ENCODE measurements around the gene ERI3.

Gene ERI3

DNA sequence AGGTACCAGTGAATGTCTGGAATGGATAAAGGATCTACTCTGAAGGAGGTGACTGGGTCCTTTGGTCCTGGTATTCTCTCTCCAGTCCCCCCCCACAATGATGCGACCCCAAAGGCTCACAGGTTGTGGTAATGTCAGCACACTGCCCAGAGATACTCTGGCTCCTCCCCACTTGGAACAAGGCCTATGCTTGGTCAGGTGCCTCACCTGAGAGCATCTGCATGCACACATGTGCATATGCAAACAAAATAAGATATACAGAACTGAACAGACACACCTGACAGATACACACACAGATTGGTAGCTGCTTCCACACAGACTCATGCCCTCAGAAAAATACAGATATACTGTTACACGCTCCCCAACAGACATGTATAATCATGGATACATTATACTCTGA lies 108.3 kb downstream of the ERI3 start:
- H3K27me3 Mint-ChIP-seq (ENCODE audit: low read depth, poor library complexity), result peaks cover 18% of the 10 kb centered on the region
- H3K9me3 Mint-ChIP-seq, result no peaks in the 10 kb centered on the region
- peaks cover 51% of the 10 kb centered on the region for H3K4me1 Mint-ChIP-seq
- peaks cover 25% of the 10 kb centered on the region for H3K36me3 Mint-ChIP-seq (ENCODE audit: low read depth)
- TF ChIP-seq, protein P1, sequence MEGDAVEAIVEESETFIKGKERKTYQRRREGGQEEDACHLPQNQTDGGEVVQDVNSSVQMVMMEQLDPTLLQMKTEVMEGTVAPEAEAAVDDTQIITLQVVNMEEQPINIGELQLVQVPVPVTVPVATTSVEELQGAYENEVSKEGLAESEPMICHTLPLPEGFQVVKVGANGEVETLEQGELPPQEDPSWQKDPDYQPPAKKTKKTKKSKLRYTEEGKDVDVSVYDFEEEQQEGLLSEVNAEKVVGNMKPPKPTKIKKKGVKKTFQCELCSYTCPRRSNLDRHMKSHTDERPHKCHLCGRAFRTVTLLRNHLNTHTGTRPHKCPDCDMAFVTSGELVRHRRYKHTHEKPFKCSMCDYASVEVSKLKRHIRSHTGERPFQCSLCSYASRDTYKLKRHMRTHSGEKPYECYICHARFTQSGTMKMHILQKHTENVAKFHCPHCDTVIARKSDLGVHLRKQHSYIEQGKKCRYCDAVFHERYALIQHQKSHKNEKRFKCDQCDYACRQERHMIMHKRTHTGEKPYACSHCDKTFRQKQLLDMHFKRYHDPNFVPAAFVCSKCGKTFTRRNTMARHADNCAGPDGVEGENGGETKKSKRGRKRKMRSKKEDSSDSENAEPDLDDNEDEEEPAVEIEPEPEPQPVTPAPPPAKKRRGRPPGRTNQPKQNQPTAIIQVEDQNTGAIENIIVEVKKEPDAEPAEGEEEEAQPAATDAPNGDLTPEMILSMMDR (IDR thresholded peaks at IDR 0.05), result no peak
- no peak overlapping the region for H3K4me3 Mint-ChIP-seq
- no peak overlapping the region for H3K27ac Mint-ChIP-seq
- no peak for DNase-seq

DNA sequence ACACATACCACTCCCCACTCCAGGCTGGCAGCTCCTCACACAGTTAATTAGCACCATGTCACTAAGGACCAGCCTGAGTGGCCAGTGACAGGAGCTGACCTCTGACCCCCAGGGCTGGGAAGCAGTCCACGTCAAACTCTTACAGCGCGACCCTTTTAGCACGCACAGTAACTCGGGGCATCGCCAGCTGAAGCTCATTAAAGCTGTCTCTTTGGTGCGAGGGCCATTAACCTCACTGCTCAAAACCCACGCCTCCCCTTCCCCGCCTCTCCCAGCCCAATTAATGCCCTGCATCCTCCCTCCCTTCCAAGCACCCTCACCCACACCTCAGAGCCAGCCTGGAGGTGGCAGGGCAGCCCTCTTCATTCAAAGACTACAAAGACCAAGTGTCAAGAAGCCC lies 110.1 kb downstream of the ERI3 start:
- TF ChIP-seq, protein P1 (IDR thresholded peaks at IDR 0.05), result no peak
- H3K27ac Mint-ChIP-seq, result peak overlapping the region; percentile 13
- H3K4me3 Mint-ChIP-seq, result no peak overlapping the region
- peaks cover 69% of the 10 kb centered on the region for H3K4me1 Mint-ChIP-seq
- H3K36me3 Mint-ChIP-seq (ENCODE audit: low read depth), result peaks cover 19% of the 10 kb centered on the region
- H3K9me3 Mint-ChIP-seq, result no peaks in the 10 kb centered on the region
- peaks cover 17% of the 10 kb centered on the region for H3K27me3 Mint-ChIP-seq (ENCODE audit: low read depth, poor library complexity)
- DNase-seq, result peak; percentile 61

DNA sequence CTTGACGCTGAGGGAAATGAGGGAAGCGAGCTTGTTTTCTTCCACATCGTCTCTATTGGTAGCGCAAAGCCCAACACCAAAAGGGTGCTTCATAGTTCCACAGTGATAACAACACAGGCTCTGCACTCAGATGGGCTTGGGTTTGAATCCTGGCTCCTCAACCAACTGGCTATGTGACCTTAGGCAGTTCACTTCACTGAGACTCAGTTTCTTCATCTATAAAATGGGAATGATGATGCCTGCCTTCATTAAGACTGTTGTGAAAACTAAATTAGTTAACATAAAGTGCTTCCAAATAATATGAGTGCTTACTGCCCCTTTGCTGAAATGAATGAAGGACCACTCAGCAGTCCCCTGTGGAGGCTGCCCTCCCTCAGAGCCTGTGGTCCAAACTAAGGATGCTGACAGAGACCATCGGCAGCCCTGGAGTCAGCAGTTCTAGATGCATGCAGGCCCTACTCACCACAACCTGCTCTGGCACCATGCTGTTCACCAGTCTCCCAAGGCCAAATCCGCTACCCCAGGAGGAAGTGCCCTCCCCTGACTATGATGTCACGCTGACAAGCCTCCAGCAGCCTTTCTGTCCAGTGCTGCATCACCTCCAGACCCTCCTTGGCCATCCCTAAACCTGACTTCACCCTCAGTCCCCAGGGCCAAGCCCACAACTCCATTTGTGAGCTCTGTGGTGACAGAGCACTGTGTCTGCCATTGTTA lies 111.1 kb downstream of the ERI3 start:
- TF ChIP-seq, protein P1 (IDR thresholded peaks at IDR 0.05), result no peak
- peaks cover 19% of the 10 kb centered on the region for H3K36me3 Mint-ChIP-seq (ENCODE audit: low read depth)
- H3K27me3 Mint-ChIP-seq (ENCODE audit: low read depth, poor library complexity), result peaks cover 20% of the 10 kb centered on the region
- no peak overlapping the region for H3K4me3 Mint-ChIP-seq
- H3K9me3 Mint-ChIP-seq, result no peaks in the 10 kb centered on the region
- H3K4me1 Mint-ChIP-seq, result peaks cover 74% of the 10 kb centered on the region
- no peak overlapping the region for H3K27ac Mint-ChIP-seq
- no peak for DNase-seq

DNA sequence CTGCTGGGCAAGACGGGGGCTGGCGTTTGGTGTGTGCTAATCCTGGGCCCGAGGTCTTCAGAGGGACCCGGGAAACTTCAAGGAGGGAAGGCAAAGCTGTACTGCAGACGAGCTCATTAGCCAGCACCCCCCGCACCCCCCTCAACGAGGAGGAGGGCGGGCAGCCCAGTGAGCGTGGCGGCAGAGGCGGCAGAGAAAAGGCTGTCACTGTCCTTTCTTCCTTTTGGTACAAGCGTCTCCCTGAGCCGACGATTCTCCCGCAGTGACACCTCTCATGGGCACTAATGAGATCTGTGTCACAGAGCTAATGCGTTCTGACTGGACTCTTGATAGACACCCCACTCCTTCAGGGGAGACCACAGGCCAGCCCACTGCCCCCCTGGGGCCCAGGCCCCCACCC lies 112.3 kb downstream of the ERI3 start:
- Mint-ChIP-seq H3K27ac (no peak overlapping the region), H3K4me1 (peaks cover 86% of the 10 kb centered on the region), H3K4me3 (no peak overlapping the region), H3K27me3 (ENCODE audit: low read depth, poor library complexity) (peaks cover 20% of the 10 kb centered on the region), H3K36me3 (ENCODE audit: low read depth) (peaks cover 13% of the 10 kb centered on the region), H3K9me3 (no peaks in the 10 kb centered on the region)
- no peak for DNase-seq
- TF ChIP-seq, protein P1 (IDR thresholded peaks at IDR 0.05), result no peak

DNA sequence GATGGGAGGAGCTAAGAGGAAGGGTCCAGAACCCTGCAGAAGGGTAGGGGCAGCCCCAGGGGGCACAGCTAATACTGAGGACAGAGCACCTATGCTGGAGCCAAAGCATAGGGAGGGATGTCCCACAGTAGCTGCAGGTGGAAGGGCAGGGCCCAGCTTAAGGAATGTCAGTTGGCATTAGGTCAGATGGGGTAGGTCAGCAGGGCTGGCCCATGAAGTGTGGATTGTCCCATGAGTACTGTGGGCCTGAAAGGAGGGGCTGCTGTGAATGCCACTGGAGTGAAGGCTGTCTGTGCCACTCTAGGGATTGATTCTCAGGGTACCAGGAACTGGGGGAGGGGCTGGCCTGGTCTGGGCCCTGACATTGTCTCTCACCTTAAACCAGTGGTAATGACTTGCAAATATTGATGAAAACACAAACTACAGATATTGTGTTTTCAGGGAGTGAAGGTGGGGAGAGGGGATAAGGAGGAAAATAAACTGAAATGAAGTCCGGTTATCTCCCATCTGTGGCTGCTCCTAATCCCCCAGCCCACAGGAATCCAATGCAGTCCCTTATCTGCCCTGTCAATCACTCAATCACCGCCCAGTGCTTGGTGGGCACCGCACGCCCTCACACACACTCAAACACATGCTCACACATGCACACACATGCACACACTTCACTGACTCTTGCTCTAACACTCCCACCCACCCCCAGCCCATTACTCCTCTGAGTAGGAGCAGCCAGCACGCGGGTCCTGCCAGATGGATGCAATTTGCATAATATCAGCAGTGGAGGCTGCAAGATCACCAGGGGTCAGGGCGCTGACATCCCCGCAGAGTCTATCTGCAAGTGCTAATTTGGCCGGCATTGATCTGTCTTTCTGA lies 114.0 kb downstream of the ERI3 start:
- Mint-ChIP-seq H3K36me3 (ENCODE audit: low read depth) (peaks cover 8% of the 10 kb centered on the region), H3K27me3 (ENCODE audit: low read depth, poor library complexity) (peaks cover 23% of the 10 kb centered on the region), H3K4me3 (no peak overlapping the region), H3K4me1 (peaks cover 100% of the 10 kb centered on the region), H3K27ac (no peak overlapping the region), H3K9me3 (no peaks in the 10 kb centered on the region)
- no peak for DNase-seq
- TF ChIP-seq, protein P1 (IDR thresholded peaks at IDR 0.05), result no peak
